Loucy (cell line): Measurements from ENCODE around the gene TBC1D1.

Experiments used
- EZH2phosphoT487 ChIP-seq: fragments of 200-600 bp; IDR thresholded peaks from 2 replicates; pipeline ENCODE4 v1.6.1; 2018; ENCODE audit warnings: antibody characterized with exemption, mild to moderate bottlenecking, moderate library complexity, borderline replicate concordance
- TF ChIP-seq, protein P1 (sequence below): fragments of 200-600 bp; sonication (generic); conservative IDR thresholded peaks from 2 replicates; pipeline ENCODE4 v1.5.1; 2014; ENCODE audit warnings: mild to moderate bottlenecking, antibody characterized with exemption, low read length

DNA sequence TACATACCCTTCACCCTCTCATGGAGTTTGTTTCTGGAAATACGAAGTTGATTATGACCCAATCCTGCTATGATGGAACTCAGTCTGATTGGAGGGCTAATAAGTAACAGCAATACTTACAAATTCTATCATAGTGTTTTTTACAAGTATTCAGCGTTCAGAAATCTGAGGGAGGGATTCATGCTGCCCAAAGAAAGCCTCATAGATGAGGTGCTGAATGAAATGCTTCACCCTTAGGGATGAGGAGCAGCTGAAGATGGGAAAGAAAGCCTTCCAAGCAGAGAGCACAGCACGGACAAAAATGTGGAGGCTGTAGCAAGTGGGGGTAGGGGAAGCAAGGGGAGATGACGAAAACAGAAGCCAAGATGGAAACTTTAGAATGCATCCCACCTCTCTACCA, 27.9 kb upstream of the TBC1D1 start:
- TF ChIP-seq, protein P1, sequence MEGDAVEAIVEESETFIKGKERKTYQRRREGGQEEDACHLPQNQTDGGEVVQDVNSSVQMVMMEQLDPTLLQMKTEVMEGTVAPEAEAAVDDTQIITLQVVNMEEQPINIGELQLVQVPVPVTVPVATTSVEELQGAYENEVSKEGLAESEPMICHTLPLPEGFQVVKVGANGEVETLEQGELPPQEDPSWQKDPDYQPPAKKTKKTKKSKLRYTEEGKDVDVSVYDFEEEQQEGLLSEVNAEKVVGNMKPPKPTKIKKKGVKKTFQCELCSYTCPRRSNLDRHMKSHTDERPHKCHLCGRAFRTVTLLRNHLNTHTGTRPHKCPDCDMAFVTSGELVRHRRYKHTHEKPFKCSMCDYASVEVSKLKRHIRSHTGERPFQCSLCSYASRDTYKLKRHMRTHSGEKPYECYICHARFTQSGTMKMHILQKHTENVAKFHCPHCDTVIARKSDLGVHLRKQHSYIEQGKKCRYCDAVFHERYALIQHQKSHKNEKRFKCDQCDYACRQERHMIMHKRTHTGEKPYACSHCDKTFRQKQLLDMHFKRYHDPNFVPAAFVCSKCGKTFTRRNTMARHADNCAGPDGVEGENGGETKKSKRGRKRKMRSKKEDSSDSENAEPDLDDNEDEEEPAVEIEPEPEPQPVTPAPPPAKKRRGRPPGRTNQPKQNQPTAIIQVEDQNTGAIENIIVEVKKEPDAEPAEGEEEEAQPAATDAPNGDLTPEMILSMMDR: no peak
- TF ChIP-seq EZH2phosphoT487: no peak
